ENCODE data around the gene GUK1. TPM values are rescaled to one million over a fixed set of nuclear protein-coding genes. Genes with fewer than 3 reads are reported as not detected.

GUK1 gene
- total RNA-seq, 4 donors from 2014 or later, result 292 to 354 (median 305) TPM

- no peak for DNase-seq (ENCODE audit: extremely low spot score)
- WGBS, result 71% methylated on average over 5 of the region's 5 CpGs
- Histone ChIP-seq H3K4me1 (no peaks in the 10 kb centered on the region), H3K36me3 (no peaks in the 10 kb centered on the region), H3K27ac (replicated peaks in 1 of 4) (no peak overlapping the region), H3K4me3 (no peak overlapping the region), H3K27me3 (peaks cover 0 to 35% (median 1%) of the 10 kb centered on the region in 4 donors), H3K9me3 (no peaks in the 10 kb centered on the region)
- intact Hi-C loops (cut with DNase I), result loop anchor here (5.0 kb wide), 1 partner anchor 152 kb away; no protein-coding TSS in a partner anchor
- no peak for TF ChIP-seq POLR2AphosphoS5 (IDR thresholded peaks at IDR 0.05)
- no peak for TF ChIP-seq CTCF (IDR thresholded peaks at IDR 0.05)
- TF ChIP-seq EP300 (IDR thresholded peaks at IDR 0.05), result no peak
- TF ChIP-seq POLR2A (IDR thresholded peaks at IDR 0.05; ENCODE audit: low read depth), result no peak
These were observed 14.9 kb upstream of the GUK1 start for GRCh38 chr1:228125185-228125584.

GRCh38 chr1:228131766-228132165 lies 8.3 kb upstream of the GUK1 start:
- H3K27ac ChIP-seq (replicated peaks in 1 of 4), result no peak overlapping the region
- intact Hi-C loops (cut with DNase I), result loop anchor here (2.0 to 5.0 kb wide), 3 partner anchors 36 to 383 kb away; partner anchors contain the start of genes IBA57 and TRIM11
- H3K4me3 ChIP-seq, result no peak overlapping the region
- 80% methylated on average over 2 of the region's 2 CpGs for WGBS
- no peak for TF ChIP-seq POLR2AphosphoS5 (IDR thresholded peaks at IDR 0.05)
- no peak for TF ChIP-seq POLR2A (IDR thresholded peaks at IDR 0.05; ENCODE audit: low read depth)
- TF ChIP-seq CTCF (IDR thresholded peaks at IDR 0.05), result no peak
- peaks cover 3 to 10% (median 6%) of the 10 kb centered on the region in 4 donors for H3K4me1 ChIP-seq
- DNase-seq (ENCODE audit: extremely low spot score), result no peak
- H3K9me3 ChIP-seq, result no peaks in the 10 kb centered on the region
- H3K36me3 ChIP-seq, result no peaks in the 10 kb centered on the region
- H3K27me3 ChIP-seq, result peaks cover 0 to 46% (median 1%) of the 10 kb centered on the region in 4 donors

- Histone ChIP-seq H3K9me3 (no peaks in the 10 kb centered on the region), H3K4me1 (peaks cover 7 to 15% (median 13%) of the 10 kb centered on the region in 4 donors), H3K36me3 (no peaks in the 10 kb centered on the region), H3K27me3 (peaks cover 0 to 19% (median 0%) of the 10 kb centered on the region in 4 donors), H3K4me3 (no peak overlapping the region), H3K27ac (replicated peaks in 1 of 4) (no peak overlapping the region)
- 81% methylated on average over 12 of the region's 12 CpGs for WGBS
- TF ChIP-seq EP300 (IDR thresholded peaks at IDR 0.05), result no peak
- TF ChIP-seq POLR2A (IDR thresholded peaks at IDR 0.05; ENCODE audit: low read depth), result no peak
- no peak for TF ChIP-seq POLR2AphosphoS5 (IDR thresholded peaks at IDR 0.05)
- no peak for TF ChIP-seq CTCF (IDR thresholded peaks at IDR 0.05)
- intact Hi-C loops (cut with DNase I), result loop anchor here (5.0 kb wide), 2 partner anchors 33 to 273 kb away; partner anchors contain the start of genes IBA57 and TRIM11
- DNase-seq (ENCODE audit: extremely low spot score), result no peak
These were observed 5.5 kb upstream of the GUK1 start for GRCh38 chr1:228134591-228134990.

GRCh38 chr1:228136901-228137300 lies 3.2 kb upstream of the GUK1 start:
- no peak for TF ChIP-seq CTCF (IDR thresholded peaks at IDR 0.05)
- TF ChIP-seq POLR2AphosphoS5 (IDR thresholded peaks at IDR 0.05), result no peak
- no peak for TF ChIP-seq EP300 (IDR thresholded peaks at IDR 0.05)
- TF ChIP-seq POLR2A (IDR thresholded peaks at IDR 0.05; ENCODE audit: low read depth), result no peak
- 69% methylated on average over 1 of the region's 1 CpG for WGBS
- H3K4me1 ChIP-seq, result peaks cover 14 to 20% (median 19%) of the 10 kb centered on the region in 4 donors
- H3K27ac ChIP-seq (replicated peaks in 1 of 4), result no peak overlapping the region
- no peak for DNase-seq (ENCODE audit: extremely low spot score)
- H3K4me3 ChIP-seq, result no peak overlapping the region
- peaks cover 0 to 9% (median 0%) of the 10 kb centered on the region in 4 donors for H3K27me3 ChIP-seq
- H3K36me3 ChIP-seq, result peaks cover 0 to 4% (median 2%) of the 10 kb centered on the region in 4 donors
- intact Hi-C loops (cut with DNase I), result no loop called here
- no peaks in the 10 kb centered on the region for H3K9me3 ChIP-seq

All from esophagus muscularis mucosa (tissue), 4 donors.